BLaER1 (cell line): ENCODE measurements around the gene ATP8A2.
A peak's percentile ranks its signal among the peaks of the same experiment; 100 is the strongest.

Experiments used
- H3K27ac ChIP-seq: shearing (Covaris generic); formaldehyde crosslinking; 2 replicates; pipeline ENCODE4 v1.8.1; 2022
- H3K27me3 ChIP-seq: shearing (Covaris generic); formaldehyde crosslinking; 2 replicates; pipeline ENCODE4 v1.8.1; 2022
- H3K36me3 ChIP-seq: shearing (Covaris generic); formaldehyde crosslinking; 2 replicates; pipeline ENCODE4 v1.8.1; 2022
- H3K4me1 ChIP-seq: shearing (Covaris generic); formaldehyde crosslinking; 2 replicates; pipeline ENCODE4 v1.8.1; 2022
- H3K4me2 ChIP-seq: shearing (Covaris generic); formaldehyde crosslinking; 2 replicates; pipeline ENCODE4 v1.8.1; 2022
- H3K4me3 ChIP-seq: shearing (Covaris generic); formaldehyde crosslinking; 2 replicates; pipeline ENCODE4 v1.8.1; 2022
- H3K9ac ChIP-seq: shearing (Covaris generic); formaldehyde crosslinking; 2 replicates; pipeline ENCODE4 v1.8.1; 2022
- H3K9me3 ChIP-seq: shearing (Covaris generic); formaldehyde crosslinking; 2 replicates; pipeline ENCODE4 v1.8.1; 2022
- H4K20me1 ChIP-seq: shearing (Covaris generic); formaldehyde crosslinking; 2 replicates; pipeline ENCODE4 v1.8.1; 2022
- Cebpa-rat ChIP-seq: shearing (Covaris generic); IDR thresholded peaks from 2 replicates; pipeline ENCODE4 v1.8.1; 2022

ATP8A2 gene

DNA sequence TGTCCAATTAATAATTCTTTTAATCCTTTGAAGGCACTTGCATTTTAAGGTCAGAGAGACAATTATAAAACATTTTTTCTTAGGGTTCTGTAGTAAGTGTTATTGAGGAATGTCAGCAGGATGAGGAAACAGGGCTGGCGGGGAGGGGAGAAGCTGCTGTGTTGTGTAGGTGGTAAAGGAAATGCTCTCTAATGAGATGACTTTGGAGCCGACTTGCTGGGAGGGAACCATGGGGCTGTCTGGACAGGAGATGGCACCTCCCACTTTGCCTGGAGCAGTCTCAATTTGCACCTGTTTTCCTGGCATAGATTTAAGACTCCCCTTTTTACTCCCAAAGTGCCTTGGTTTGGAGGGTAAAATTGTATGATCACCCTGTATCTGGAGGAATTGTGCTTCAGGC, 230.4 kb downstream of the ATP8A2 start:
- no peaks in the 10 kb centered on the region for H3K9me3 ChIP-seq
- no peak for TF ChIP-seq Cebpa-rat
- no peak overlapping the region for H3K4me3 ChIP-seq
- no peak overlapping the region for H3K4me2 ChIP-seq
- no peaks in the 10 kb centered on the region for H3K27me3 ChIP-seq
- H3K9ac ChIP-seq: no peak overlapping the region
- no peak overlapping the region for H3K27ac ChIP-seq
- H3K36me3 ChIP-seq: no peaks in the 10 kb centered on the region
- no peaks in the 10 kb centered on the region for H4K20me1 ChIP-seq
- H3K4me1 ChIP-seq: peaks cover 13% of the 10 kb centered on the region

DNA sequence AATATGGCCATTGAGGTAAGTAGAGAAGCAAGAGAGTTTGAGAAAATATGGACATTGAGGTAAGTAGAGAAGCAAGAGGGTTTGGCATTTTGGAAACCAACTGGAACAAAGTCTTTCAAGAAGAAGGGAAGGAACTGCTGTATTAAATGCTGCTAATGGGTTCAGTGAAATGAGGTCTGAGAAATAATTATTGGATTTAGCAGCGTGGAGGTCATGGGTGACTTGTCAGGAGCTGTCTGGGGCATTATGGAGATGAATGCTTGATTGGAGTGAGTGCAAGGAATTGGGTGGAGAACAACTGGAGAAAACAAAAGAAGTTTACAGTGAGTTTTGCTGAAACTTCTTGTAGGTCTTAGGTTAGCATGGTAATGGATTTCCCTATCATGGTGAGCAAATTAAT, 232.3 kb downstream of the ATP8A2 start:
- no peak for TF ChIP-seq Cebpa-rat
- Histone ChIP-seq H3K27ac (no peak overlapping the region), H3K4me2 (no peak overlapping the region), H3K9me3 (no peaks in the 10 kb centered on the region), H4K20me1 (no peaks in the 10 kb centered on the region), H3K4me3 (no peak overlapping the region), H3K27me3 (no peaks in the 10 kb centered on the region), H3K9ac (no peak overlapping the region), H3K36me3 (no peaks in the 10 kb centered on the region), H3K4me1 (peaks cover 13% of the 10 kb centered on the region)

DNA sequence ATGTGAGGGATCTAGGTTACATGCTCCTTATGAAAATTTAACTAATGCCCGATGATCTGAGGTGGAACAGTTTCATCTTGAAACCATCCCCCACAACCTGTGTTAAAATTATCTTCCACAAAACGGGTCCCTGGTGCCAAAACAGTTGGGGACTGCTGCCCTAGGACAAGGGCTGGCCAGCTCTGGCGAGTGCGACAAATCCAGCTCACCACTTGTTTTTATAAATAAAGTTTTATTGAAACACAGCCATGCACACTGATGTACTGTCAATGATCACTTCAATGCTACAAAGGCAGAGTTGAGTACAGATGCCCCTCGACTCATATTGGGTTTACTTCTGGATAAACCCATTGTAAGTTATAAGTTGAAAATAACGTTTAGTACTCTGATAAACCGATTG, 235.3 kb downstream of the ATP8A2 start:
- Histone ChIP-seq H3K4me2 (no peak overlapping the region), H3K36me3 (no peaks in the 10 kb centered on the region), H3K9ac (no peak overlapping the region), H4K20me1 (no peaks in the 10 kb centered on the region), H3K9me3 (0 out of 2 replicates have a peak, but pooled peaks cover 5% of the 10 kb centered on the region), H3K27me3 (no peaks in the 10 kb centered on the region), H3K4me1 (no peaks in the 10 kb centered on the region), H3K27ac (no peak overlapping the region), H3K4me3 (no peak overlapping the region)
- no peak for TF ChIP-seq Cebpa-rat

DNA sequence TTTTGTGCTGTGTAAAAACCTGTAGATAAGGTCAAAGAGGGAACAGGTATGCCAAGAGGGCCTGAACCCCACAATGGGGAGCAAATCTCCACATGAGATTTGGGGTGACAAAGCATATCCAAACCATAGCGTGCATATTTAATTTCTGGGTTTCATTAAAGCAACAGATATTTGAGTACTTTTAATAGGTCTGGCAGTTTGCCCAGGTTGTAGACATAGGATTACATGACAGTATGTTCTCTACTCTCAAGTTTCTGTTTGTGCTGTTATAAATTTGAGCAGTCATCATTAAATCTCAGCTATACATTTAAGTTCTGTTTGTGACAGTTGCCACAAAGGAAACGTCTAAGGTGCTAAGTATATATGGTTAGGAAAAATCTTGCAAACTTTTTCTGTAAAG, 236.4 kb downstream of the ATP8A2 start:
- H3K4me1 ChIP-seq: no peaks in the 10 kb centered on the region
- H3K9me3 ChIP-seq: peaks cover 6% of the 10 kb centered on the region; the same call in 1 of the 2 replicates
- no peaks in the 10 kb centered on the region for H3K36me3 ChIP-seq
- TF ChIP-seq Cebpa-rat: no peak
- no peak overlapping the region for H3K9ac ChIP-seq
- no peak overlapping the region for H3K27ac ChIP-seq
- no peaks in the 10 kb centered on the region for H3K27me3 ChIP-seq
- H3K4me3 ChIP-seq: no peak overlapping the region
- H3K4me2 ChIP-seq: no peak overlapping the region
- no peaks in the 10 kb centered on the region for H4K20me1 ChIP-seq

DNA sequence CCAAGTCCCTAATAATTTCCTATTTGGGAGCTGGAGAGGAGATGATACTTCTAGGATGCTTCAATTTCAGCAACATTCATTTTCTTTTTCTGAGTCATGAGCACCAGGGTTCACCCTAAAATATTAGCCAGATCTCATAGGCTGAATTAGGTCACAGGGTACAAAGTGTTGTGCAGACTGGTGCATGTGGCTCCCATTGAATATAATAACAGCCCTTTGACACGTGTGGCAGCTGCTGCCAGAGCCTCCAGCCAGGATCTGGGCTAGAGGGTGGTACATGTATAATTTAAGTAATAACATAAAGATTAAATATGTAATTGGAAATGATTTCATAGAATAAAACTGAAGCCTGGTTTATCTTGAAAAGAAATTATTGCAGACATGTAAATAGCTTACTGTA, 244.9 kb downstream of the ATP8A2 start:
- Histone ChIP-seq H3K9ac (no peak overlapping the region), H3K4me2 (no peak overlapping the region), H3K36me3 (no peaks in the 10 kb centered on the region), H3K4me3 (no peak overlapping the region), H3K27me3 (no peaks in the 10 kb centered on the region), H3K9me3 (peaks cover 27% of the 10 kb centered on the region), H3K27ac (no peak overlapping the region), H4K20me1 (no peaks in the 10 kb centered on the region), H3K4me1 (peaks cover 12% of the 10 kb centered on the region)
- TF ChIP-seq Cebpa-rat: no peak

DNA sequence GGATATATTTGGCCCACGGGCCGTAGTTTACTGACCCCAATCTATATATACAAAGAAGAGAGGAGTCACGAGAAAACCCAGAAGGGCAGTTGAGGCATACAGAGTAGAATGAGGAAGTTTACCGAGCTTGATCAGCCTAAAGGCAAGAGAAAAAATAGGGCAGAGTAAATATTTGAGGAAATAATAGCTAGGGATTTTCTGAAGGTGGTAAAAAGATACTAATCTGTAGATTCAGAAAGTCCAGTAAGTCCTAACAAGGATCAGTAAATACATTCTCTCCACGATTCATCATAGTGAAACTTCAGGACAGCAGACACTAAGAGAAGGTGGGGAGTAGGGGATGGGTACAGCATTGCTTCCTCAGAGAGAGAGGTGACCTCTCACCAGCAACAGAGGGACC, 248.1 kb downstream of the ATP8A2 start:
- H3K4me1 ChIP-seq: peaks cover 7% of the 10 kb centered on the region
- no peak overlapping the region for H3K27ac ChIP-seq
- H4K20me1 ChIP-seq: no peaks in the 10 kb centered on the region
- H3K27me3 ChIP-seq: no peaks in the 10 kb centered on the region
- no peak overlapping the region for H3K4me3 ChIP-seq
- peaks cover 12% of the 10 kb centered on the region for H3K9me3 ChIP-seq
- H3K36me3 ChIP-seq: no peaks in the 10 kb centered on the region
- H3K9ac ChIP-seq: no peak overlapping the region
- TF ChIP-seq Cebpa-rat: no peak
- no peak overlapping the region for H3K4me2 ChIP-seq

DNA sequence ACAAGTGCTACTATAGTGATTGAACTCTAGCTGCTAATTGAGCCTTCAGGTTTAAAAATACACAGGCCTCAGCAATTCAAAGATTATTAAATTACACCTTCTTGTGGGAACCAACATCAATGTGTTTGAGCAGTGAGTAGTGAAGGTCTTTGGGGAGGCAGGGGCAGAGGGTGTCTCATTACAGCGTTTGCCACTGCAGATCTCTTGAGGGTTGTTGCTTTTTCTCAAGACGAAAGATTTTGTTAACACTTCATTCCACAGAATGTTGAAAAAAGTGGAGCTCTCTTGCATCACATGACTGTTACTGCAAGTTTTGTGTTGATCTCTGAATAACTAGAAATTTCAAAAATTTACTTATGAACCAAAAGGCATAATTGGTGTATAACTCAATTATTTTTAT, 253.6 kb downstream of the ATP8A2 start:
- H3K27me3 ChIP-seq: no peaks in the 10 kb centered on the region
- no peaks in the 10 kb centered on the region for H3K36me3 ChIP-seq
- H3K4me1 ChIP-seq: no peaks in the 10 kb centered on the region
- H4K20me1 ChIP-seq: no peaks in the 10 kb centered on the region
- H3K4me2 ChIP-seq: no peak overlapping the region
- H3K9me3 ChIP-seq: peaks cover 21% of the 10 kb centered on the region
- H3K27ac ChIP-seq: no peak overlapping the region
- TF ChIP-seq Cebpa-rat: no peak
- H3K9ac ChIP-seq: no peak overlapping the region
- no peak overlapping the region for H3K4me3 ChIP-seq

DNA sequence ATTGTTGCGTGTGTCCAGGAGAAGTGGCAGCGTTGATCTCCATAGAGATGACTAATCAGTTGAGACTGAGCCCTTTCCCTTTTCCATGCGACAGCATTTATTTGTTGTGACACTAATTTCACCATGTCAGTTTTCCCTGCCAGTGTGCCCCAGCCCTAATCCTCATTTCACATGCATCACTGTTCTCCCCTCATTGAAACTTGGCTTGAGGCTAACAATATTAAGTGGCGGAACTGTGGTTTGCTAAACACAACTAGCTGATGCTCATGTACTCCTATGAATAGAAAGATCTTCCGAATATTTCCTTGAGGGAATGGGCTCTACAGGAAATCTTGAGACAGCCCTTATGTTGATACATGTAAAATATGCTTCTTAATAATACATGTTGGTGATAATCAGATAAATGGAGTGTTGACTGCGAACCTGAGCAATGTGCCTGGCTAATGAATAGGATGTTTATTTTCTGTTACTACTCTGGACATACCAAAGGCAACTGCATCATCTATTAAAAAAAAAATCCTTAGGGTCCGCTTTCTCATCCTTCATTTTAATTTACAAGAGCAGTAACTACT, 258.6 kb downstream of the ATP8A2 start:
- H3K9ac ChIP-seq: no peak overlapping the region
- peaks cover 40% of the 10 kb centered on the region for H3K4me1 ChIP-seq
- H3K27me3 ChIP-seq: no peaks in the 10 kb centered on the region

DNA sequence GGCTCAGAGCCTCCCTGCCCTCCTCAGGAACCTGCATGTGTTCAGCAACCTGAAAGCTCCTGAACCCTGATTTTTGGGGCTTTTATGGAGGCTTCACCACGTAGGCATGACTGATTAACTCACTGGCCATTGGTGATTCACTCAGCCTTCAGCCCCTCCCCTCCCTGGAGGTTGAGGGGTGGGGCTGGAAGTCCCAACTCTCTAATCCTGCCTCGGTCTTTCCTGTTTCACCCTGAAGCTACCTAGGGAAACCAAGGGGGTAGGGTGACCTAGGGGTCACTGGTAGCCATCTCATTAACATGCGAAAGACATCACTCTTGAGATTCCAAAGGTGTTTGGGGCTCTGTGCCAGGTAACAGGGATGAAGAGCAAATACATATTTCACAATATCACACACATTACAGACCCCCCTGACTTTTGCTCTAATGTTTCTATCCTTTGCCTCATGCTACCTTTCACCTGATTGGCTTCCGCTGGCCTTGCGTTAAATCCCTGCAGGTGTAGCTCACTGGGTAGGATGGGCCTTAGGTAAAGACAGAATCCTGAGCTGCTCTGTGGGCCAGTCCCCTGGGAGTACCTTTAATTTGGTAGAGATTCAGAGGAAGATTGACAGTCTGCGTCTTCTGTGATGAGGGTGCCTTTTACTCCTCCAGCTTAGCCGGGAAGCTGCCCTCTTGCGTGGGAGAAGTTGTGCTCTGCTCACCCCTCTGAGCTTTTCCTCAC, 260.6 kb downstream of the ATP8A2 start:
- 0 out of 2 replicates have a peak overlapping the region, but pooled peaks have one; percentile 65 for H3K27ac ChIP-seq
- H3K9ac ChIP-seq: no peak overlapping the region
- no peaks in the 10 kb centered on the region for H4K20me1 ChIP-seq
- peaks cover 59% of the 10 kb centered on the region for H3K4me1 ChIP-seq
- H3K4me3 ChIP-seq: no peak overlapping the region
- TF ChIP-seq Cebpa-rat: no peak
- H3K27me3 ChIP-seq: no peaks in the 10 kb centered on the region
- H3K9me3 ChIP-seq: peaks cover 25% of the 10 kb centered on the region
- H3K36me3 ChIP-seq: no peaks in the 10 kb centered on the region
- peak overlapping the region; percentile 72 for H3K4me2 ChIP-seq

More for the DNA sequence above, 258.6 kb downstream of the ATP8A2 start:
- no peak overlapping the region for H3K27ac ChIP-seq
- peaks cover 21% of the 10 kb centered on the region for H3K9me3 ChIP-seq
- H3K4me2 ChIP-seq: no peak overlapping the region
- H3K4me3 ChIP-seq: no peak overlapping the region
- H4K20me1 ChIP-seq: no peaks in the 10 kb centered on the region
- no peak for TF ChIP-seq Cebpa-rat
- H3K36me3 ChIP-seq: no peaks in the 10 kb centered on the region

DNA sequence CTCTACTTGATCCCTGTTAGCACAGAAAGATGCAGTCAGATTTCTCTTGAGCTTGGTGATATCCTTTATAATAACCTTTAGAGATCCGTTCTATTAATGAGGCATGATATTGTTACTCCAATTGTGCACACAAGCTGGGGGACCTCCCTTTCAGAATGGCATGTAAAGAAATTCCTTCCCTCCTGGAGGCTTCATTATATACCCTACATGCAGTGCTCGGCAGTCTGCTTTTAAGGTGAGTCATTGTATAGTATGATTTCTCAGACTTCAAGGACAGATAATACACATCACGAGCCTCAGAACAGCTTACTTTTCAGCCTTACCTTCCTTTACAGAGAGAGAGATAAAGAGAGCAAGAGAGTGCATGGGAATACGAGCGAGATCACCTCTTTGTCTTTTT, 261.3 kb downstream of the ATP8A2 start:
- peaks cover 64% of the 10 kb centered on the region for H3K4me1 ChIP-seq
- peak overlapping the region; percentile 72 for H3K4me2 ChIP-seq
- peak overlapping the region; percentile 65; the same call in 1 of the 2 replicates for H3K27ac ChIP-seq
- H3K27me3 ChIP-seq: no peaks in the 10 kb centered on the region
- H3K9me3 ChIP-seq: peaks cover 20% of the 10 kb centered on the region
- no peaks in the 10 kb centered on the region for H3K36me3 ChIP-seq
- no peak overlapping the region for H3K4me3 ChIP-seq
- H3K9ac ChIP-seq: no peak overlapping the region
- H4K20me1 ChIP-seq: no peaks in the 10 kb centered on the region
- no peak for TF ChIP-seq Cebpa-rat
